GM21526 (cell line): ENCODE data around the gene SLC38A2.
"Not testable (repeated sequence)": the region's sequence is repeated elsewhere in the genome, so short reads cannot be mapped to it uniquely, and the experiment has no call there.

Experiments used
- ATAC-seq: cut with Tn5 transposase; IDR thresholded peaks from one replicate; pipeline ENCODE4 v1.9.1; 2021; ENCODE audit warnings: moderate library complexity; ENCODE audit not compliant: unreplicated experiment, low FRiP score

Gene SLC38A2

DNA sequence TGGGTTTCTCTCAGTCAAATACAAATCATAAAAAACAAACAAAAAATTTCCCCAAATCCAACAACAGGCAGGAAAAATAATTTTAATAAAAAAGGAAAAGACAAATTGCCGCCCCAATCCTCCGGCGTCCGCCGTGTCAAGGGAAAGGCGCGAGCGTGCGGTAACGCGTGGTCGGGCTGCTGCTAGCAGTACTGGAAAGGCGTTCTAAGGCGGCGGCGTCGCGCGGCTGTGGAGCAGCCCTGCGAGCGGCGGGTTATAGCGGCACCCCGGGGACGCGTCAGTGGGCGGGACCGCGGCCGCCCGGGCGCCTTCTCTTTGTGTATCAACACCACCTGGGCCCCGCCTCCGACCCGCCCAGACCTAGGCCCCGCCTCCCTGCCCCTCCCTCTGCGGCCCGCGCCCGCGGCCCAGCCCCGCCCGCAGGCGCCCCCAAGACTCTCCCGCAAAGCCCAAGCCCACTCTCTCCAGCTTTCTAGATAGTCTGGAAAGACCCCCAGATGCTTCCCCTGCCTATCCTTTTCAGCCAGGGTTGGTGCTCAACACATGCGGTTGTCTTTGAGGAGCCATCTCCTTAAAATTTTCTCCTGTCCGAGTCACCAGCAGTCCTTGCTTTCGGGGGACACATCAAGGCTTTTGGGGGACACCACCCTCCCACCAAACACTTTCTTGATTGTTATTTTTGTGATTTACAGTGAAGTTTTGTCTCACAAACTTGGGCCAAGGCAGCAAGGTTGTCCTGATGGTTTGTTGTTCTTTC is at the start of gene SLC38A2:
SLC38A2 (minus strand) TSS at position 230 of the 757 bp plus-strand sequence. CDS start 1,480 bp downstream, outside the sequence.
- ATAC-seq = peak; percentile 79

DNA sequence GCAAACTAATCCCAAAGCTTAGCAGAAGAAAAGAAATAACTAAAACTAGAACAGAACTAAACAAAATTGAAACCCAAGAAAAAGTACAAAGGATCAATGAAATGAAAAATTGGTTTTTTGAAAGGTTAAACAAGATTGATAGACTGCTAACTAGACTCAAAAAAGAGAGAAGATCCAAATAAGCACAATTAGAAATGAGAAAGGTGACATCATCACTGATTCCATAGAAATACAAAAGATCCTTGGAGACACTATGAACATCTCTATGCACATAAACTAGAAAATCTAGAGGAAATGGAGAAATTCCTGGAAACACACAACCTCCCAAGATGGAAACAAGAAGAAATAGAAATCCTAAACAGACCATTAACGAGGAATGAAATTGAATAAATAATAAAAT is 47.1 kb upstream of the SLC38A2 start:
- ATAC-seq = no peak

DNA sequence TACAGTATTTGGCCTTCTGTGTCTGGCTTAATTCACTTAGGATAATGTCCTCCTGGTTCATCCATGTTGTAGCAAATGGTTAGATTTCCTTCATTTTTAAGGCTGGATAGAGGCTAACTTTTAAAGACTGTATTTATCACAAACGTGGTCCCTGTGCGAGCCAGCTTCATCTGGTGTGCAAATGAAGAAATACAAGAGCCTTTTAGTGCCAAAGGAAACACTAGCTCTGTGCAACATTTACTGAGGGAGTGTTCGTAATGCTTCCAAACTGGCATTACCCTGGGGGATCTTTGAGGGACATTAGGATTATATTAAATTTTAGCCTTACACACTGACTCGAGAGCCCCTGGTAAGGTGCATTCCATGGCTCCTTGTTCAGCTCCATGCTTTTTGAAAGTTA is 43.0 kb upstream of the SLC38A2 start:
- ATAC-seq = no peak

DNA sequence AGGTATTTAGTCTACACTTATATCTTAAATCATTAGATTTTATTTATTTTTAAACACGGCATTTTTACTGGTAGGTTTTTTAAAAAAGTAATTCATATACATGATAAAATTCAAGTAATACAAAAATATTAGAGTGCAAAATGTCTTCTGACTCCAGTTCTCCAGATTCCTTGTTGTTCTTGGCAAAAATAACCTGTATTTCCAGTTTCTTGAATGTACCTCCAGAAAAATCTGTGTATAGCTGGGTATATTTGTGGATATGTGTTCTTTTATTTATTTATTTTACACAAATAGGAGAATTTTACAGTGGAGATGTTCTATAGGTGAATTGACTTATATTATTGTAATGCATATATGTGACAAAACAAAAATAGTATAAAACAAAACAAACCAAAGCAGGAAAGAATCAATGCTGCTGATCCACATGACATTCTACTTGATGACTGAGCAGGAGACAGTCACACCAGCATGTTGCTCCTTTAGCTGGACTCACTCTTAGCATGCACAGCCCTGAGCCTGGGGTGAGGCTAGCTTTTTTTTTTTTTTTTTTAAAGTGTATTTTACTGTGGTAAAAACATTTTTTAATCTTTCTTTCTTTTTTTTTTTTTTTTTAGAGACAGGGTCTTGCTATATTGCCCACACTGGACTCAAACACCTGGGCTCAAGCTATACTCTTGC is 42.2 kb upstream of the SLC38A2 start:
- no peak for ATAC-seq

DNA sequence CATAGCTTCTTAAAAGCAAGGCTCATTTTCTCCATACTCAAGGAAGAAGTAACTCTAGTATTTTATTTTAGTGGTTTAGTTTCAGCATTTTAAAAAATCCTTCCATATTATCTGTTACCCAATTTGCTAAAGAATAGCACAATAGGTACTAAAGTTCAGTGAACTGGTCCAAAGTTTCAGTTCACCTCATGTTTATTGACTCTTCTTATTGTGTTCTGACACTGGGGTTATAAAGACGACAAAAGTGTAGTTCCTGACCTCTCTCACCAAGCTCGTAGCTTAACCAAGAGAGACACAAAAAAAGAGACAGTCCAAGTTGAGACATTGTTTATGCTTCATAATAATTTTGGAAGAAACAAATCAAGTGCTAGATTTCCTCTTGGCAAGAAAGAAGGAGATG is 40.8 kb upstream of the SLC38A2 start:
- no peak for ATAC-seq

DNA sequence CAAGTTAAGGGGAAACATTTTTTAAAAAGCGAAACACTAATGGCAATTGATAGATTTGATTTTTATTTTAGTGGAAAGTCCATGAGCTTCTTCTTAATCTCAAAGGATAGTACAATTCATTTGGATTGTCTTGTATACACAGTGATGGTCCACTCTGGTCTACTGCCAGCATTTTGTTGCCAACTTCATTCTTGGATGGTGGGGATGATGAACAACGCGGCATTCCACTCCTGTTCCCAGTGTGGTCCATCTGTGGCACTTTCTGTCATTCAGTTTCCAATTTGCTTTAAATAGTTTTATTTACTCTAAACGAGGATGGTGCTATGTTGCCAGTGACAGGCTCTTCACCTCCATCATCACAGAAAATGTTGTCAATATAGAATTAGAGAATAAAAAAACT is 40.3 kb upstream of the SLC38A2 start:
- ATAC-seq = no peak

DNA sequence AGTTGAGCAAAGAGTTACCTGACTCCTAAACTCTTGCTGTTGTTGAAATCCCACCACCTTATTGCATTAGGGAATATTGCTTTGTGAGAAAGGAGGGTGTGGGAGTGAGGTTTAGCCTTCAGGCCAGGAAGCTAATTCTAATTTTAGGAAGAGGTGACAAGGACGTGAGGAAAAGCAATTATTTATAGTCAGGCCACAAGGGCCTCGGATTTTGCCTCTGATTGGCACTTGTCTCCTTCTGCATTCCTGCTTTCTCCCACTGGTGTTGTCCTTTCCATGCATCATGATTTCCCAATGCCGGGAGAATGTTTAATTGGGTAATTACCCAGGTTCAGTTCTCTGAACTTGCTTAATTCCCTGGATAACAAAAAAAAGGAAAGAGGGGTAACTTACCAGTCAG is 37.9 kb upstream of the SLC38A2 start:
- no peak for ATAC-seq

DNA sequence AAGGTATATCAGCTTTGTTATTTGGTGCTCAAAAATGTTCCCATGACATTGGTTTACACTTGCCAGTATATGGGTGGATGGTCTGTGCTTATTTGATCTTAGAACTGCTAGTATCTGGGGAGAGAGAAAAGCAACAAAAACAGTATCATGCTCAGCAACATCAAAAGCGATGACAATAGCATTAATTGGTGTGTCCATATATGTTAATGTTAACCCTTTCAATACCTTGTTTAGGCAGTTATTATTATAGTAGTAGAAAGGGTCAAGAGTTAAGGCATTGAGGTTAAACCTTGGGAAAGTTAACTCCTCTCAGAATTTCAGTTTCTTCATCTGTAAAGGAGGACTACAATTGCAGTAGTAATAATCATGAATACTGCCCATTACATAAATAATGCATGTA is 37.4 kb upstream of the SLC38A2 start:
- ATAC-seq = no peak

DNA sequence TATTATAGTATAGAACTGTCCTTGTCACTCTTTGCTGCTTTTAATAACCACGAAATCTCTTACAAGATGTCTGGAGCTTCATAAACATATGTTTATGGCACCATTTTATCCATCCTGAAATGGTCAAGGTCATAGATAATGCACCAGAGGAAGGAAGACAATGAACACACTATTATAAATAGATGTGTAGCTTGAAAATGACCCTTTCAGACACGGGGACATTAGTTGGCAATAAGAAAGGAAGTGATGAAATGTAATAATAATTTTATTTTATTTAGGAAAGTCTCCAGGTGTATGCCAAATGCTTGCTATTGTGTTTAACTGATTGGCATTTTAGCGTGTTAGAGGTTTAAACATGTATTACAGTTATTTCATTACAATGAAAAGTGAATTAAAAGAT is 36.8 kb upstream of the SLC38A2 start:
- no peak for ATAC-seq

DNA sequence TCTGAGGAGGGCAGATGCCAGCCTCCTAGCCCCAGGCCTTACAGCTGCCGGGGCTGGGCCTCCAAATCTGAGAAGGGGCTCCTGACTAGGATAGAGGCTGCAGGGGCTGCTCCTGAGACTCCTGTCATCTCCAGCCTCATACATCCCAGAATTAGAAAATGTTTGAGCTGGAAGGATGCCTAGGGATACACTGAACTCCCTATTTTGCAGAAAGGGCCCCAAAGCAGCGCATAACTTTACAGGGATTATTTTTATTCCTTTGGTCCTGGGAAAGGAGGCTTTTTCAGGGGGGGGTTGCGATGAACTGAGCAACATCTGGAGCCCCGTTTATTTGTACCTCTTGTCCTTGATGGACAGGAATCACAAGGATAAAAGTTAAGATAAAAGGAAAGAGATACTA is 35.9 kb upstream of the SLC38A2 start:
- ATAC-seq = no peak

DNA sequence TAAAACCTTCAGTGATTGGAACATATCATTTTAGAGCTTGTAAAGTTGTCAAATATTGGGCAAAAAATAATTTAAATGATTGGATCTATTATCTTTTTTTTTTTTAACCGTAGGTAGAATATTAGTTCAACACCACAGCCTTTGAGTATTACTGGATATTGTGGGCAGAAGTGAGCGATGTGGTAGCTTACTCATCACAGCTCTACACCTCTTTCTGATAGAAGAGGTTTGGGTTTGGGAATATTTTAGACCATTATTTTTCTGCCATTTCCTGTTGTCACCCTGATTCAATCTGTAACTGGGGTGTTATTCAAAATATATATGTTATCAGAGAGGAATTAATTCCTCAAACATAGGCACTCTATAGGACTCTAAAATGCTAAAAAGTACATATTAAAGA is 34.8 kb upstream of the SLC38A2 start:
- ATAC-seq = no peak

DNA sequence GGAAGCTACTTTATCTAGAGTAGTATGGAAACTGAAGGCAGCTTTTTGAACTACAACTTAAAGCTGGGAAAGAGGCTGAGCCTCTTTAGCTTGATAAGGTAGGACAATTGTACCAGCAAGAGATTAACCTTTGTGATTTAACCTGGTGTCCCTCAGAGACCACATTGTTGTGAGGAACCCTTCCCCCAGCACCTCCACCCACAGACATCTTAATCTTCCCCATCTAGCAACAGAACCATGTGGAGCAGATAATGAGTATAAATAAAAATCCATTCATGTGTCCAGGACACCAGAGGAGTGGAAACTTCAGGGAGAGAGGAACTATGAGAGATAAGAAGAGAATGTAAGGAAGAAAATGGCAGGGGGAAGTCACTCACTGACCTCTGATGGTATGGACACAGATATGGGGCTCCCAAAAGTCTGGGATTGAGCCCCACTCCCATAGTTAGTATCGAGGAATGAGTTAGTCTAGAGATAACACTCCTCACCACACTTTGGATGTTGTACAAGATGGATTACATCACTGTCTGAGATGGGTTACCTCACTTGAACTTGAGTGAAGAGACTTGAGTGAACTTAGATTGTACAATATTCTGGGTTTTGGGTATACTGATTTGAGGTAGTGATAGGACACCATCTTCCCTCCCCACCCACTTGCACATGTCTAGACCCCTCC is 33.9 kb upstream of the SLC38A2 start:
- no peak for ATAC-seq

DNA sequence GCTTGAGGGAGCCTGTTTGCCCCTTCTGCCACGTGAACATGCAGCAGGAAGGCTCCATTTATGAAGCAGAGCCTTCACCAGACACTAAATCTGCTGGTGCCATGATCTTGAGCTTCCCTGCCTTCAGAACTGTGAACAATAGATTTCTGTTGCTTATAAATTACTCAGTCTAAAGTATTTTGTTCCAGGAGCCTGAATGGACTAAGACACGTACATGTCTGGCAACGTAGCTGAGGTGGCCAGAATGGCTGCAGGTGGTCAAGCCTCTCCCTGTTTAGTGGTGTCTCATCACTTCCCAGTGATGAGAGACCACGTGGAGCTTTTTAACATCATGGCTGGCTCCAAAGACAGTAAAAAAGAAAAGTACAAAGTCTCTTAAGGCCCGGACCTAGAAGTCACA is 32.2 kb upstream of the SLC38A2 start:
- no peak for ATAC-seq

DNA sequence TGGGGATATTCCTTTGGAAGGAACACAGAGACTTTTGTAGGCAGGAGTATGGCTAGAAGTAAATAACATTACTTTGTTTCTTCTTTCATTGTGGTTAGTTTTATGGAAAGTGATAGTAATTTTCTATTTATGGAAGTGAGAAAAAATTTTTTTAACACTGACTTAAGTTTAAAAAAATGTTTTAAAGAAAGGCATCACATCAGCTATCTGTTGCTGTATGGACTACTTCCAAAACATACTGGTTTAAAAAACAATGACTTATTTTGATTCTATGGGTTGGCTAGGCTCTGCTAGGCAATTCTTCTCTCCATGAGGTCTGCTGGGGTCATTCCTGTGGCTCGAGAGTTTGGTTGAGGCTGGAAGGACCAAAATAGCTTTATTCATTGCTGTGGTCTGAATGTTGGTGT is 31.7 kb upstream of the SLC38A2 start:
- no peak for ATAC-seq

DNA sequence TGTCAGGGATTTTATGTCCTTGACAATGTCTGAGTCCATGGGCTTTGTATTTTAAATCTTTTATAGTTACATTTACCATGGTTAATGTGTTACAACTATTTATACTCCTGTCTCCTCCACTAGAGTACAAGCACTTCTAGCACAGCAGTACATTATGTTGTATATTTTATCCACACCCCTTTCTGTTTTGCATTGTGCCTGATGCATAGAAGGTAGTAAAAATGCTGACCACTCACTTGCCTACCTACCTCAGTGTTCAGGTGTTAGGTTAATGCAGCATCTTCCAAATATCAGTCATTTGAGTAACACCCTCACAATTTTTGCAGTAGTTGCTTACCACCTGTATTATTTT is 31.1 kb upstream of the SLC38A2 start:
- ATAC-seq = no peak

DNA sequence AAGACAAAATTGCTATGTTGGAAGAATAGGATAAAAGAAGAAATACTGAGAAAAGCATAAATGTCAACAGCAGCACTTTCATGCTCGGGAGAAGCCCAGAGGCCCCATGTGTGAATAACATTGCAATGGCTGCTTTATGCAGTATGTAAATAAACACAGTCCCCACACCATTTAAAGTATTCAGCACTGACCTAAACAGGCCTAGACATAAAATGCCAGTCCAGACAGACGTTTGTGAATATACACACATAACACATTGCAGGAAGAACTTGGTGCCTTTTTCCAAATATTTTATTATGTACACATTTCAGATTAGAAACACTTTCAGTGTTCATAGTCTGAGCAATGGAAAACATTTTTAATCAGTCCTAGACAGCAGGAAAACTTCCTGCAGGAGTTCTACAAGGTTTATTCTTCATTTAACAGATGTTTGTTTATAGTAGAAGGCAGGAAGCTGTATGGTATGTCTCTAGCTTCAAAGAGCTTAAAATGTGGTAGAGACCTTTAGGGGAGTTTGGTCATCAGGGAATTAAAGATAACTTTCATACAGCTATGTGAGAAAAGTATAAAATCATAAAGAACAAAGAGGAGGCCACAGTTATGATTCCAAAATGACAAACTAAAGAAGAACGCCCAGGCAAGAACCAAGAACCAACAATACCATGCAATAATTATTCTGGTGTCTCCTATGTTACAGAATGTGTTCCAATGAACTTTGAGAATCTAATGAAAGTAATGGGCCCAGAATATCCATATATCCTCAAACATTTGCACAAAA is 30.6 kb upstream of the SLC38A2 start:
- ATAC-seq = no peak

DNA sequence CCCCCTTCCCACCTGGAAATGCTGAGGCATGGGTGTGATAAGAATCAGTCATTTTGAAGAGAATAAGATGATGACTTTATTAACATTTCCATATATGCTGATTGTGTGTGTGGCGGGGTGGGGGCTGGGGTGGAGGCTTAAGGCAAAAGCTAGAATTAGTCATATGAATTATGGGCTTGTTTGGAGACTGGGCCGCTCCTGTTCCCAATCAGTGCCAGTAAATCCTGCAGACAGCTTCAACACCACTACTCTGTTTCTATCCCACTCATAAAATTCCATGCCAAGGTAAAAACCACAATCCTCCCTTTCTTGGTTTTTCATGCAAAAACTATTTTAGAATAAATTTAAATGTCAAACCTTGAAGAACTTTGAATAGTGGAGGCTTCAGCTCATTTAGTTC is 29.9 kb upstream of the SLC38A2 start:
- no peak for ATAC-seq

DNA sequence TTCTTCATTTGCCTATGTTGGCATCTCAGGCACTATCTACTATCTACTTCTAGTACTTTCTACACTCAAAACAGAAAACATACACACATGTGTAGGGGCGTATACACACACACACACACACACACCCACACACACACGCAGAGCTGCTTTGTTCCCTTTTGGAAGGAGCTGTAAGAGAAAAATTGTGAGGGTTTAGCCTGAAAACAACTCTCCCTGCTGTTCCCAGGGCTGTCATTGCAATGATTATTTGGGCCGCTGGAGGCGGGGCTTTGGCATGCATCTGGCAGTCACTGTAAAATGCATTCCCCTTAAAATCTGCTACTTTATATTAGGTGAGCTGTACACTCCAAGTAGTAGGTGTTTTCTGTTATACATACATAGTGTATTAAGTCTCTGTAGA is 29.1 kb upstream of the SLC38A2 start:
- ATAC-seq = no peak

DNA sequence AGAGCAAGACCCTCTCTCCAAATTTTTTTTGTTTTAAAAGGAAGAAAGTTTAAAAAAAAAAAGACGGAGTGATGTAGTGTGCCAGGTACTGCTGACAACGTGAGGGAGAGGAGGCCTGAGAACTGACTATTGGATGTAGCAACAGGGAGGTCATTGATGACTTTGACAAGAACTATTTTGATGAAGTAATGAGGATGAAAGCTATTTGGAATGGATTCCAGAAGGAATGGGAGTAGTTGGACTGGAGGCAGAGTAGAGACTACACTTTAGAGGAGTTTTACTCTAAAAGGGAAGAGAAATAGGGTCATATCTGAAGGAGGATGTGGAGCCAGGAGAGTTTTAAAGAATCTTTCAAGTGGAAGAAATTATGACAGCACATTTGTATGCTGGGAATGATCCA is 27.8 kb upstream of the SLC38A2 start:
- no peak for ATAC-seq

DNA sequence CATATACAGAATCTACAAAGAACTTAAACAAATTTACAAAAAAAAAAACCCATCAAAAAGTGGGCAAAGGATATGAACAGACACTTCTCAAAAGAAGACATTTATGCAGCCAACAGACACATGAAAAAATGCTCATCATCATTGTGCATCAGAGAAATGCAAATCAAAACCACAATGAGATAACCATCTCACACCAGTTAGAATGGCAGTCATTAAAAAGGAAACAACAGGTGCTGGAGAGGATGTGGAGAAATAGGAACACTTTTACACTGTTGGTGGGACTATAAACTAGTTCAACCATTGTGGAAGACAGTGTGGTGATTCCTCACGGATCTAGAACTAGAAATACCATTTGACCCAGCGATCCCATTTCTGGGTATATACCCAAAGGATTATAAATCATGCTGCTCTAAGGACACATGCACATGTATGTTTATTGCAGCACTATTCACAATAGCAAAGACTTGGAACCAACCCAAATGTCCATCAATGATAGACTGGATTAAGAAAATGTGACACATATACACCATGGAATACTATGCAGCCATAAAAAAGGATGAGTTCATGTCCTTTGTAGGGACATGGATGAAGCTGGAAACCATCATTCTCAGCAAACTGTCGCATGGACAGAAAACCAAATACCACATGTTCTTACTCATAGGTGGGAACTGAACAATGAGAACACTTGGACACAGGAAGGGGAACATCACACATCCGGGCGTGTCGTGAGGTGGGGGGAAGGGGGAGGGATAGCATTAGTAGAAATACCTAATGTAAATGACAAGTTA is 27.1 kb upstream of the SLC38A2 start:
- not testable (repeated sequence) for ATAC-seq
